GM11168 (cell line): ENCODE results near the gene UCMA.
"Not testable (repeated sequence)": the region's sequence is repeated elsewhere in the genome, so short reads cannot be mapped to it uniquely, and the experiment has no call there.

Experiments
- in situ Hi-C: fragments of 300-500 bp; cut with MboI; formaldehyde crosslinking; loops from one replicate; pipeline ENCODE4 v1.12.0; 2022; ENCODE audit warnings: low sequenced_read_pairs; ENCODE audit not compliant: unreplicated experiment

Gene UCMA

GRCh38 chr10:13234736-13235135 lies 562 bp upstream of the UCMA start:
- in situ Hi-C loops, result not testable (repeated sequence)

- in situ Hi-C loops, result no loop called here
Measured at GRCh38 chr10:13233358-13233757, 816 bp downstream of the UCMA start.

DNA sequence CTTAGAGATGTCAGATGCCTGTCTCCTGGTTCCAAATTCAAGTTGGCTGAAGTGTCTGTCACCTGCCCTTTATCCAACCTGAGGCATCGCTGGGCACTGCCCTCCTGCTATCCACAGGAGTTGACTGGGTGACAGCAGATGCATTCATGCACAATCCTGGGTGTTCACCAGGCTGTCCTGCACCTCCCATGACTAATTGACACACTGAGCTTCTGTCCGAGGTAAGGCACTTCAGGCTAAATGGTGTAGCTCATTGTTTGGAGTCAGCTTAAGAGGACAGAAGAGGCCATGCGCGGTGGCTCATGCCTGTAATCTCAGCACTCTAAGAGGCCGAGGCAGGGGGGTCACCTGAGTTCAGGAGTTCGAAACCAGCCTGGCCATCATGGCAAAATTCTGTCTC lies 2.4 kb downstream of the UCMA start:
- in situ Hi-C loops, result no loop called here

- in situ Hi-C loops, result no loop called here
Measured at GRCh38 chr10:13231190-13231589, 3.0 kb downstream of the UCMA start.

DNA sequence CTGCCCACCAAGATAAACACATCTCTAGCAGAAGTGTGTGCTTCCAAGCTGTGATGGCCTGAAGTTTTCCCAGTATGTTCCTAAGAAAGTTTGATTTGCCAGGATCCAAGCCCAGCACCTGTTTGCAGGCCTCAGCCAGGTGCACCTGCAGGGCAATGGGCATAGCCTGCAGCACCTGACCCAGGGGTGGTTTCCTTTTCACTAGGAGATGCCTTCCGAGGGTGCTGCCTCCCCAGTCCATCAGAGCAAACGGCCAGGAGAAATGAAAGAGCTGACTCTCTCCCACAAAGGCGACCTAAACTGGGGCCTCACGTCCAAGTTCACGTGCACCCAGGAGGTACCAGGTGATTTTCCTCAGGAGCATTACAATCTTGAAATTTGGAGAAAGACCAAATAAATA lies 7.1 kb downstream of the UCMA start:
- in situ Hi-C loops, result no loop called here

DNA sequence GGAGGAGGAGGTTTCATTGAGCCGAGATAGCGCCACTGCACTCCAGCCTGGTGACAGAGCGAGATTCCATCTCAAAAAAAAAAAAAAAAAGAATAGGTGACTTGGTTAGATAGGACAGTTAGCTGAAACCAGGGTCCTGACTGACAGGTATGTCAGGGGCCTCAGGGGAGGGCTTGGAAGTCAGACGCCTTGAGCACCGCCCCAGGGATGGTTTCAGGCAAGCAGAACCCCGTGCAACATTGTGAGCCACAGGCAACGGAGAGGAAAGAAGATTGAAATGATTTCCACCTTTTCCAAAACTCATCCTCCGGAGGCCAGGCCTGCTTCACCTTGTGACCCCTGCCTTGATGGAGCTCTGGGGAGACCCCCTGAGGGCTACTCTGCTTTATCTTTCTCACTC lies 8.6 kb downstream of the UCMA start:
- in situ Hi-C loops, result no loop called here

DNA sequence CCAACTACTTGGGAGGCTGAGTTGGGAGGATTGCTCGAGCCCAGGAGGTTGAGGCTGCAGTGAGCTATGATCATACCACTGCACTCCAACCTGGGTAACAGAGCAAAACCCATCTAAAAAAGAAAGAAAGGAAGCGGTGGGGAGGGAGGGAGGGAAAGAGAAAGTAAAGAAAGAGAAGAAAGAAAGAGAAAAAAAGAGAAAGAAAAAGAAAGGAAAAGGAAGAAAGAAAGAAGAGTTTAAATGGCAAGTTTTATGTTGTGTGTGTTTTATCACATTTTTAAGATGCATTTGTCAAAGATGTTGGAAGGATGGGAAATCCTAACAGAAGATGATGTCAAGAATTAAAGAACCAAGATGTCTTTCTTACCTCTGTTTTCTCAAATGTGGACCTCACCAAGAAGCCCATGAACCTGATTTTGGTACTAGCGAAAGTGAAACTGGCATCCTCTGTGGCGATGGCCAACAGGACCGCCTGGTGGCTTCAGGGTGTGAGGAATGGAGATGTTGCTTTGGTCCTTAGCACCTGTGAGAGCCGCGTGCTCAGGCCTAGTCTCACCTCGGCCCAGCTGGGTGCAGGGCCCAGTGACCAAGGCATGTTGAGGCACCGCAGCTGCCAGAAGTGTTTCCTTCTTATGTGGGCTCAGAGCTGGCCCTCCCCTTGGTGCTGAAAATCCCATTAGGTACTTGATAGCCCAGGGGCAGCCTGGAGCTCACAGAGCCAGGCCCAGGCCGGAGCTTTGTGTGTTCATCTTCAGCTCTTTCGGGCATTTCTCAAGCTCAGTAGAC lies 9.8 kb downstream of the UCMA start:
- in situ Hi-C loops, result no loop called here

DNA sequence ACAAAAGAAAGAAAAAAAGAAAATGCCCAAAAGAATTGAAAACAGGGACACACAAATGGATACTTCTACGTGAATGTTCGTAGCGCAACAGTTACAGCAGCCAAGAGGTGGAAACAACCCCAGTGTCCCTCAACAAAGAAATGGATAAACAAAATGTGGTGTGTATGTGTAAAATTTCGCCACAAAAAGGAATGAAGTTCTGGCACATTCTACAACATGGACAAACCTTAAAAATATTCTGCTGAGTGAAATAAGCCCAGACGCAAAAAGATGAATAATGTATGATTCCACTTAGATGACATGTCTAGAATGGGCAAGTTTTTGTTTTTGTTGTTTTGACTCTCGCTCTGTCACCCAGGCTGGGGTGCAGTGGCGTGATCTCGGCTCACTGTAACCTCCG lies 10.9 kb downstream of the UCMA start:
- in situ Hi-C loops, result no loop called here

DNA sequence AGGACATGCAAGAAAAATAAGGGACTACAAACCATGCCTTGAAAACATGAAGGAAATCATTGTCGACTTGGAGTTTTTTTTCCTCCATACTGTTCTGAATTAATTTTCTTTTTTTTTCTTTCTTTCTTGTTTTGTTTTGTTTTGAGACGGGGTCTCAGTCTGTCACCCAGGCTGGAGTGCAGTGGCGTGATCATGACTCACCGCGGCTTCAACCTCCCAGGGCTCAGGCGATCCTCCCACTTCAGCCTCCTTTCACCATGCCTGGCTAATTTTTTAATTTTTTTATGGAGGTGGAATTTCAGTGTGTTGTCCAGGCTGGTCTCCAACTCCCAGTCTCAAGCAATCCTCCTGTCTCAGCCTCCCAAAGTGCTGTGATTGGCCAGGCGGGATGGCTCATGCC lies 11.6 kb downstream of the UCMA start:
- in situ Hi-C loops, result no loop called here

DNA sequence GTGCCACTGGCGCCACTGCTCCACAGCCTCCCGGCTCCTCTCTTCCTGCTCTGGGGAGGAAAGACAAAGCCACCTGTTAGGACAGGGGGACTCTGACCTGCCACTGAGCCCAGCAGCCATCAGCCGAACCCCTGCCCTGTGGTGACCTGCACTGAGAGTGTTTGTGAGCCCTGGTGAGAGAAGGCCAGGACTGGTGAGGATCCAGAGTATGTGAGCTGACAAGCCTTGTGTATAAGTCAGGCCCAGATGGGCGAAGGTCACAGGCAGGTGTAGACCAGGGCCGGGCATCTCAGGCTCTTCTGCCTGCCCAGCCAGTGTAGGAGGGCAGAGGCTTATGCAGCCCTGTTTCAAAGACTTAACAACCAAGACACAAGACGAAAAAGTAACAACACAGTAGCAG lies 12.0 kb downstream of the UCMA start:
- in situ Hi-C loops, result no loop called here

DNA sequence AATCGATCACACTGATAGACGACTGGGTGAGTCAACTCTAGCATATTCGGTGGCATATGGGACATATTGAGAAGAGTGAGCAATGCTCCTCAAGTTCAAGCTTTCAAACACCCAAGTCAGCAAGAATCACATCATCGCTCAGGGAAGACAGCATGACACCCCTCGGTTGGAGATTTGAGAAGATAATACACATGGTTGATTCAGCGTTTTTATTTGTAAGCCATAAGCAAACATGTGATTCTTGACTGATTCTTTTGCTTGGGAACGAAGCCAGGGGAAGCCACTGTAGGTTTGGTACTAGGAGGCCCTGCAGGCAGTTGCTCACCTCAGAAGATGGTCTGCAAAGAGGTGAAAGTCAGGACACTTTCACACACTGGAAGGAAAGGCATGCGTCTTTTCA lies 12.6 kb downstream of the UCMA start:
- in situ Hi-C loops, result no loop called here

- in situ Hi-C loops, result no loop called here
Measured at GRCh38 chr10:13219685-13220670, 14.2 kb downstream of the UCMA start.

GRCh38 chr10:13218878-13219277 lies 15.3 kb downstream of the UCMA start:
- in situ Hi-C loops, result no loop called here

DNA sequence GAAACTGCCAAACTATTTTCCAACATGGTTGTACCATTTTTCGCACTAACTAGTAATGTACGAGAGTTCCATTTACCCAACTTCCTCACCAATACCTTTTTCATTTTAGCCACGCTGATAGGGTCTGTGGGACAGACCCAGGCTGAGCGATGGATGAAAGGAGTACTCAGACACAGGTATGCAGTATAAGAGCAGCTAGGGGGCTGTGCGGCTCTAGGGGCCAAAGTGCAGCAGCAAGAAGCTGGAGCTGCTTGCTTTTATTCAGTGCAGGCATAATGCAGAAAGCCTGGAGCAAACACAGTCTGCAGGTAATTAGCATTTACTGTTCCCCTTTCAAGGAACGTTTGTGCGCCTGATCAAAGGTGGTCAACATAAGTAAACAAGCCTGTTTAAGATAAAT lies 21.0 kb downstream of the UCMA start:
- in situ Hi-C loops, result no loop called here

GRCh38 chr10:13206546-13207443 lies 27.4 kb downstream of the UCMA start:
- in situ Hi-C loops, result no loop called here

GRCh38 chr10:13206091-13206490 lies 28.1 kb downstream of the UCMA start:
- in situ Hi-C loops, result no loop called here

DNA sequence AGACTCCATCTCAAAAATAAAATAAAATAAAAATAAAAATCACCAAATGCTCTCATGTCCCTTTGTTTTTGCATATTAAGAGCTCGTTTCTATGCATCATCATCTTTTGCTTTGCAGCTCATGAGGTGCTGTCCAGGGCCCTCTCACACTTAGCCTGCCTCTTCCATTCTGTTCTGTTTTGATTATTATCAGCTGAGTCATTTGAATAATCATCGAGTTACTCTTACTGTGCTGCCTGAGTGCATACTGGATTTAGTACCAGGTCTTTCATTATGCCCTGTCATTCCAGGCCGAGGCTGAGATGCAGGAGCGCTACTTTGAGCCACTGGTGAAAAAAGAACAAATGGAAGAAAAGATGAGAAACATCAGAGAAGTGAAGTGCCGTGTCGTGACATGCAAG lies 33.0 kb downstream of the UCMA start:
- in situ Hi-C loops, result no loop called here

DNA sequence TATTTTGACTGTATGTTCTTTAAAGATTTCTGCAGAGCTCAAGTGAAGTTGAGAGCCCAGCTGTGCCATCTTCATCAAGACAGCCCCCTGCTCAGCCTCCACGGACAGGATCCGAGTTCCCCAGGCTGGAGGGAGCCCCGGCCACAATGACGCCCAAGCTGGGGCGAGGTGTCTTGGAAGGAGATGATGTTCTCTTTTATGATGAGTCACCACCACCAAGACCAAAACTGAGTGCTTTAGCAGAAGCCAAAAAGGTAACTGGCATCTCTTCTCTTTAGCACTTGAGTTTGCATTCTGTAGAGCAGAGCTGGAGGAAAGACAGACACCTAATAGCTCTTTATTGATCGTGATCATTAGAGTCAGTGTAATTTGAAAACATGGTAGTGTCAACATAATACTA lies 39.2 kb downstream of the UCMA start:
- in situ Hi-C loops, result no loop called here

- in situ Hi-C loops, result no loop called here
Measured at GRCh38 chr10:13193637-13194036, 40.5 kb downstream of the UCMA start.

DNA sequence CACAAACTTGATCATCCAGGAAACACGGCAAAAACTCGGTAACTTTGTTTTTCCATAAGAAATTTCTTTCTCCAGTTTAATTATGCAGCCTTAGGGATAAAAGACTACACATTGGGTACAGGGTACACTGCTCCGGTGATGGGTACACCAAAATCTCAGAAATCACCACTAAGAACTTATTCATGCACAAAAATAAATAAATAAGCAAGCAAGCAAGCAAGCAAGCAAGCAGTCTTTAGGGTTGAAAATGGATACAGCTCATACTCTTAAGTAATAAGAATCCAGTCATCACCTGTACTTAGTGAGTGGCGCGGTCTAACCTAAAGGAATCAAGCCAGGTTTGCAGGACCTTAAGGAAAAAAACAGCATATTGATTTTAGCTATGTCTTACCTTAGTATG lies 42.8 kb downstream of the UCMA start:
- in situ Hi-C loops, result no loop called here
